Umbilical cord (tissue), 2 donors: ENCODE measurements around the gene HTR4. TPM values are rescaled to one million over a fixed set of nuclear protein-coding genes. Genes with fewer than 3 reads are reported as not detected.
"Not testable (repeated sequence)": the region's sequence is repeated elsewhere in the genome, so short reads cannot be mapped to it uniquely, and the experiment has no call there.

ENCODE experiments used
- DNase-seq: peaks from one replicate; pipeline ENCODE4 v3.0.0-alpha.2; 2015; ENCODE audit warnings: low spot score
- total RNA-seq: library from RNA; depleted of rRNA; stranded (reverse); fragments of >200 nt; gene quantifications from one replicate; pipeline ENCODE4 v1.2.3, GENCODE V29; 2014; ENCODE audit warnings: low replicate concordance; ENCODE audit not compliant: insufficient read depth

Gene HTR4, protein sequence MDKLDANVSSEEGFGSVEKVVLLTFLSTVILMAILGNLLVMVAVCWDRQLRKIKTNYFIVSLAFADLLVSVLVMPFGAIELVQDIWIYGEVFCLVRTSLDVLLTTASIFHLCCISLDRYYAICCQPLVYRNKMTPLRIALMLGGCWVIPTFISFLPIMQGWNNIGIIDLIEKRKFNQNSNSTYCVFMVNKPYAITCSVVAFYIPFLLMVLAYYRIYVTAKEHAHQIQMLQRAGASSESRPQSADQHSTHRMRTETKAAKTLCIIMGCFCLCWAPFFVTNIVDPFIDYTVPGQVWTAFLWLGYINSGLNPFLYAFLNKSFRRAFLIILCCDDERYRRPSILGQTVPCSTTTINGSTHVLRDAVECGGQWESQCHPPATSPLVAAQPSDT
- total RNA-seq, result 1.7 TPM

GRCh38 chr5:148653836-148654781 lies at the start of gene HTR4:
Gene HTR4, minus strand, starts transcription at chr5:148654527. Its CDS starts 17,513 bp downstream, at chr5:148637014.
- DNase-seq, result no peak

DNA sequence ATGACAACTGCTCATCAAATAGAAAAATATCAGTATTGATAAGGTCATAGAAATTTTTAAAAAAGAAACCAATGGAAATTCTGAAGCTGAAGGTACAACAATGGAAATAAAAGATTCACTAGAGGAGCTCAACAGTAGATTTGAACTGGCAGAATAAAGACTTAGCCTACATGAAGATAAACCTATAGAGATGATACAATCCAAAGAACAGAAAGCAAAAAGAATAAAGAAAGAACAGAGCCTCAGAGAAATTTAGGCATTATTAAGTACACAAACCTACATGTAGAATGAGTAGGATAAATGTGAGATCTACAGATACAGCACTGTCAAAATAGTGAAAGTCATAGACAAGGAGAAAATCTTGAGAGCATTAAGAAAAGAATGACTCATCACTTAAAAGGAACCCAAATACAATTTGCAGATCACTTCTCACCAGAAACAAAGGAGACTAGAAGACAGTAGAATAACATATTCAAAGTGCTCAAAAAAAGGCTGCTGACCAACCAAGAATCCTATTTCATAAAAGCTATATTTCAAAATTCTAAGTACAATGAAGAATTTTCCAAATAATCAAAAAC lies 47.8 kb upstream of the HTR4 start:
- DNase-seq, result no peak

DNA sequence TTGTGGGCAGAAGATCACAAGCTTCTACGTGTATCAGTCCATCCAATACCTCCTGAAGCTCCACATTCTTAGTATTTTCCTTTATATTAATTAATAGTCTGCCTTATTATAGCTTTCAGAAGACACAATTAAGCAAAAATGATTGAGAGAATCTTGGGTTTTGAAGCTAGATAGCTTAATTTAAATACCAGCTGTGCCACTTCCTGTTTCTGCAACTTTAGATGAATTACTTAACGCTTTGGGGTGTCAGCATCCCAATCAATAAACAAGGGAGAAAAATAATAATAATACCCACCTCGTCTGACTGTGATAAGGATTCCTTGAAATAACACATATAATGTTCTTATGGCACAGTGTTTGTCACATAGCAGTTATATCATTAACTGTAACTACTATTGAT lies 44.7 kb upstream of the HTR4 start:
- no peak for DNase-seq

DNA sequence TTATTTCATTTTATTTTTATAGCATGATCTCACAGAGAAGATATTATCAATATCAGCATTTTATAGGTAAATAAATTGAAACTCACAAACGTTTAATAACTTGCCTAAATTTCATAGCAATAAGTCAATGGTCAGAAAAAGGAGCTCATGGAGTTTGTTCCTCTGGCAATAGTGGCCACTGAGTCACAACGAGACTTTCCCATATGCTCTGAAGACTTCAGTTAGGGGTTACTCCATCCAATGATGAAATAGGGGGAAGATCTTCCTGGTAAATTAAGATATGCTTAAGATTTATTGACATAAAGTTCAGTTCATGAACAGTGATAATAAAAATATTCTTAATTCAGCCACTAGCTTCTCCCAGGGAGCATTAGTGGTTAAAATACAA lies 43.5 kb upstream of the HTR4 start:
- no peak for DNase-seq

GRCh38 chr5:148697180-148697808 lies 43.0 kb upstream of the HTR4 start:
- peak; percentile 93 for DNase-seq

- no peak for DNase-seq
Measured at GRCh38 chr5:148696187-148697036, 42.1 kb upstream of the HTR4 start.

DNA sequence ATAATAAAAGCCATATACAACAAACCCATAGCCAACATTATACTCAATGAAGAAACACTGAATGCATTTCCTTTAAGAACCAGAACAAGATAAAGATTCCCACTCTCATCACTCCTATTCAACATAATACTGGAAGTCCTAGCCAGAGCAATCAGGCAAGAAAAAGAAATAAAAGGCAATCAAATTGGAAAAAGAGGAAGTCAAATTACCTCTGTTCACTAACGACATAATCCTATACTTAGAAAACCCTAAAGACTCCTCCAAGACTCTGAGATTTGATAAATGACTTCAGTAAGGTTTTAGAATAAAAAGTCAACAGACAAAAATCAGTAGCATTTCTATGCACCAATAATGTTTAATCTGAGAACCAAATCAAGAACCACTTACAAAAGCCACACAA lies 36.6 kb upstream of the HTR4 start:
- no peak for DNase-seq

- no peak for DNase-seq
Measured at GRCh38 chr5:148688787-148689186, 34.5 kb upstream of the HTR4 start.

DNA sequence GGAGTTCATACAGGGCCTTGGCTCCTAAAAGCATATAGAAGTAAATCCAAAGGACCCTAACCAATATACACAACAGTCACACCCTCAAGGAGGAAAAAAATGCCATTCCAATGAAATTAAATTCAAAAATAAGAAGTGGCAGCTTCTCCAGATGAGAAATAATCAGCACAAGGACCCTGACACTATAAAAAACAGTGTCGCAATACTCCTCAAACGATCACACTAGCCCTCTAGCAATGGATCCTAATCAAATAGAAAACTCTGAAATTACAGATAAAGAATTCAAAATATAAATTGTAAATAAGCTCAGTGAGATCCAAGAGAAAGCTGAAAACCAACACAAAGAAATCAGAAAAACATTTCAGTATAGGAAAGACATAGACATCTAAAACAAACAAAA lies 33.5 kb upstream of the HTR4 start:
- DNase-seq, result no peak

DNA sequence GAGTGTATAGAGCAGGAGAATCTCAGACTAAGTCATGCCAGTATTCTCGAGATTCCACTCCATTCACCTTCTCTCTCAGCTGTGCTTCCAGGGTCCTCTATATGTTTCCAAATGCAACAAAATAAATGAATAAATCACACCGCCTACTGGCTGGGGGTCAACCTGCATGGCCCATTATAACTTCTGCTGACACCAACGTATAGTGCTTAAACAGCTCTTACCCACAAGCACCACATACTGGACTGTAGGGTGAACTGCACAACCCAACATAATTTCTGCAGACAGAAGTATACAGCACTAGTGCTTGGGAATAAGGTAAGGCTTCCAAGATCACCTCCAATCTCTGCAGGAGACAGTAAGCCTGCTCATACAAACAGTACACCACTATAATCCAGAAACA lies 33.1 kb upstream of the HTR4 start:
- DNase-seq, result no peak

DNA sequence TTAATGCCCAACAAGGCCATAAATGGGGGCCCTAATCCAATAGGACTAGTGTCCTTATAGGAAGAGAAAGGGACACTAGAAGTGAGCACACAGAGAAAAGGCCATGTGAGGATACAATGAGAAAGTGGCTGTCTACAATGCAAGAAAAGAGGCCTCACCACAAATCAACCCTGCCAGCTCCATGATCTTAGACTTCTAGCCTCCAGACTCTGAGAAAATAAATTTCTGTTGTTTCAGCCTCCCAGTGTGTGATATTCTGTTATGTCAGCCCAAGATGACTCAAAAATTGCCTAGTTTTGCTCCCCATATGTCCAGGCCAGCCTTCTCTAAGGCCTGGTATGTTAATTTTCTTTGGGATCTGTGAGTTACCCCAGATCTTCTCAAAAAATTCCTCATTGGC lies 32.3 kb upstream of the HTR4 start:
- no peak for DNase-seq

DNA sequence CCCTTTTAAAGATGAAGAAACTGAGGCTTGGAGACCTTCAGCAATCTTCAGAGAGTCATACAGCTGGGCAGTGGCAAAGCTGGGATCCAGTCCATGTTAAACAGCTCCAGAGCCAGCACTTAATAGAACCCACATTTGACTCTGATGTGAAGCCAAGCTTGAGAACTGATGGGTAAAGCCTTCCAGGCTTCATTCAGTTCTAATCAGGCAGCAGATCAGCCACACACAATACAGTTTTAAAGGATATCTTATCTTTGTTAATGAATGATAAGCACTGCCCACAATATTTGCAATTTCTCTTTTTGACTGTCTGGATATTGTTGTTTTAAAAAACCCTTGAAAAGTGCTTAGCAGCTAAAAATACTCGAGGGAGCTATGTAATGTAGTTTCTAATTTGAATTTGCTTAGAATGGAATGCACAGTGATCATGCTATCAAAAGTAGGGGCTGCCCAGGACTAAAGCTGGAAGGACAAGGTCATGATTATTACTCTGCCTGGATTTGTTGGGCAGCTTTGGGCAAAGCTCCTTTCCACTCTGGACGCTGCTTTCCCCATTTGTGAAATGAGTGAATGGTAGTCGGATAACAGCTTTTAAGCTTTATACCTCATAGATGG lies 31.3 kb upstream of the HTR4 start:
- DNase-seq, result peak; percentile 48

- no peak for DNase-seq
Measured at GRCh38 chr5:148684528-148684927, 30.2 kb upstream of the HTR4 start.

DNA sequence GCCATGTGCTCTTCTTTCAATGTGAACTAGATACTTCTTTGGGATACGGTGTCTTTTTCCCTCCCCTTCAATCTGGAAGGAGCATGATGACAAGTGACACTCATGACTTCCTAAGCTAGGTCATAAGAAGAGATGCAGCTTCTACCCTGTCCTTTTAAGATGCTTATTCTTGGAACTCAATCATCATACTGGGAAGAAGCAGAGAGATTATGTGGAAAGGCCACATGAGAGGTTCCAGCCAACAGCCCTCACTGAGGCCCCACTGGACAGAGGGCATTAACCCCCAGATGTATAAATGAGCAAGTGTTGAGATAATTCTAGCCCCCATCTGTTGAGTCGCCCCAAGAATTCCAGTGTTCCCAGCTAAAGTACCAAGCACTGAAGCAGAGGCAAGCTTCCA lies 29.3 kb upstream of the HTR4 start:
- no peak for DNase-seq

- DNase-seq, result peak; percentile 57
Measured at GRCh38 chr5:148682058-148683026, 28.0 kb upstream of the HTR4 start.

DNA sequence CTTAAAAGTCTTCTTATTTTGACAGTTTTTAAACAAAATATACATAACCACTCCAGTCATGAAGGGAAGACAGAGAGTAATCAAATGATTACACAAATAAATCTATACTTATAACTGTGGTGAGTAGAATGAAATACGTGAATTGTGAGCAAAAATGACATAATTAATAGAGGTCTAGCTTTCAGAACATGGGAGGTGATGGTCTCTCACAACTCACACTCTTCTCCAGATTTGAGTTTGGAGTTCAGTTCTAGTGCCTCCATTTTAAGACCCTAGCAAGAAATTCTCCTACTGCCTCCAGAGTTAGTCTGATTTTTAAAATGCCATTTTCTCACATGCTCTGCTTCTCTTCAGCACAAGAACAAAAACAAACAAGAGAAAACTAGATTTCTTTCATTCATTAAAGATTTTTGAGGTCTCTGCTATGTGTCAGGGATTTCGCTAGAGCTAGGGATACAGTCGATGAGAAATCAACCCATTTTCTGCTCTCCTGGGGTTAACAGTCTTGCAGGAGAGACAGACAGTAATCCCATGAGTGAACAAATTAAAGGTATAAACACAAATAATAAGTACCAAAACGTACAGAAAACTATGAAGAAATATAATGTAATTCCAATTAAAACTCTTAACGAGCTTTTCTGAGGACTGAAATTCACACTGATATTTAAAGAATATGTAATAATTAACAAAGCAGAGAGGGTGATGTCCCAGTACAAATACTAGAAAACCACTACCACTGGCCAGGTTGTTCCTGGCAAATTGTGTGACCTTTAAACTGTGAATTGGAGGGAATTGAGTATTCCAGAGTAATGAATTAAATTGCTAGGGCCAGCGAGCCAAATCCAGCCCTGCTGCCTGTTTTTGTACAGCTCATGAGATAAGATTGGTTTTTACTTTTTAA lies 27.1 kb upstream of the HTR4 start:
- DNase-seq, result no peak

- not testable (repeated sequence) for DNase-seq
Measured at GRCh38 chr5:148673704-148674103, 19.4 kb upstream of the HTR4 start.

DNA sequence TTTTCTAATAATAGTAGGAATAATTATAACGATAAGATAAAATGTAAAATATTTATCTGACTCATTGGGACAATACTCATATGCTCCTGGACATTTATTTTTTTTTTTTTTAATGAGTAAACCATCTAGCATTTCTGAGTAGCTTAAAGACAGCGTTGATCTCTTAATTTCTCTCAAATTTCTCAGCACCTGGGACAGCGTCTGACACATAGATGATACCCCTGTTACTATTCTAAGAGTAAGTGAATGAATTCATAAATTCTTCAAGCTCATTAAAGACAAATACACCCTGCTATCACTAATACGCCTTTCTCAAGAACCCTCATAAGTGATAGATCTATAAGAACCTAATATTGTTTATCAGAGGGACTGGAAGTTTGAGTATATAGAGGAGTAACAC lies 12.0 kb upstream of the HTR4 start:
- no peak for DNase-seq
